ENCODE results near the gene COLQ.

DNA sequence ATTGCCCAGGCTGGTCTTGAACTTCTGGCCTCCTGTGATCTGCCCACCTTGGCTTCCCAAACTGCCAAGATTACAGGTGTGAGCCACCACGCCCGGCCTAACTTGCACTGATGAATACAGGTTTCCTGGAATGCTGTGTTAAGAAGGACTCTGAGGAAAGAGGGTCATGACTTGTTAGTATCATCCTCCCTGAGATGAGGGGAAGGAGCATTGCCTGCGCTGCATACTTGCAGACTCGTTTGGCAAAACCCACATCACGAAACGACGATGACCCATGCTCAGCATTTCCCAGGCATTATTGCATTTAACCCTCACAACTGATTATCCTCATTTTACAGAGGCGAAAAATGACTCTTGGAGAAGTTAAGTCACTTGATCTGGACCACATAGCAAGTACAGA is 18.9 kb downstream of the COLQ start:
- TF ChIP-seq, protein P1, sequence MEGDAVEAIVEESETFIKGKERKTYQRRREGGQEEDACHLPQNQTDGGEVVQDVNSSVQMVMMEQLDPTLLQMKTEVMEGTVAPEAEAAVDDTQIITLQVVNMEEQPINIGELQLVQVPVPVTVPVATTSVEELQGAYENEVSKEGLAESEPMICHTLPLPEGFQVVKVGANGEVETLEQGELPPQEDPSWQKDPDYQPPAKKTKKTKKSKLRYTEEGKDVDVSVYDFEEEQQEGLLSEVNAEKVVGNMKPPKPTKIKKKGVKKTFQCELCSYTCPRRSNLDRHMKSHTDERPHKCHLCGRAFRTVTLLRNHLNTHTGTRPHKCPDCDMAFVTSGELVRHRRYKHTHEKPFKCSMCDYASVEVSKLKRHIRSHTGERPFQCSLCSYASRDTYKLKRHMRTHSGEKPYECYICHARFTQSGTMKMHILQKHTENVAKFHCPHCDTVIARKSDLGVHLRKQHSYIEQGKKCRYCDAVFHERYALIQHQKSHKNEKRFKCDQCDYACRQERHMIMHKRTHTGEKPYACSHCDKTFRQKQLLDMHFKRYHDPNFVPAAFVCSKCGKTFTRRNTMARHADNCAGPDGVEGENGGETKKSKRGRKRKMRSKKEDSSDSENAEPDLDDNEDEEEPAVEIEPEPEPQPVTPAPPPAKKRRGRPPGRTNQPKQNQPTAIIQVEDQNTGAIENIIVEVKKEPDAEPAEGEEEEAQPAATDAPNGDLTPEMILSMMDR (IDR thresholded peaks at IDR 0.05), result no peak
- TF ChIP-seq POLR2A (IDR thresholded peaks at IDR 0.05), result no peak
